GM13976 (cell line): ENCODE results near the gene VSIG2.

ENCODE experiments used
- DNase-seq: peaks from one replicate; pipeline ENCODE4 v3.0.0; 2012; ENCODE audit warnings: low spot score
- in situ Hi-C: fragments of 300-500 bp; cut with MboI; formaldehyde crosslinking; loops from one replicate; pipeline ENCODE4 v1.12.0; 2022; ENCODE audit warnings: low sequenced_read_pairs, mixed read lengths, inconsistent platforms; ENCODE audit not compliant: unreplicated experiment
- TF ChIP-seq, protein P1 (sequence below): IDR thresholded peaks from 2 replicates; pipeline ENCODE4 v1.5.1; 2012; ENCODE audit warnings: borderline replicate concordance, mild to moderate bottlenecking; ENCODE audit not compliant: insufficient read depth; ENCODE audit errors: extremely low read depth, missing control alignments, control extremely low read depth

The VSIG2 gene

DNA sequence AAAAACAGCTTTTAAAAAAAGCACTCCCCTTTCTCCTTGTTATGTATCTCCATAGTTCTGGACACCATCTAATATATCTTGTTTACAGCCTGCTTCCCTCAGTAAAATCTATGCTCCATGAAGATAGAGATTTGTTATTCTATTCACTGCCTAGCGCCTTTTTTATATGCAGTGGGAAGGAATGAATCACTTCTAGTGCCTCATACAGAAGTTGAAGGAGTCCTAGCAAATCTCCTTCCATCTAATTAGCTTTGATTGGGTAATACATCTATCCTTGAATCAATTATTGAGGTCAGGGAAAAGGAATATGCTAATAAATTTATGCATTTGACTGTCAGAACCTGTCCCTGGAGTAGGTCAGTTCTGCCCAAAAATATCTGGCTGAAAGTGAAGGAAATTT is 52.5 kb downstream of the VSIG2 start:
- in situ Hi-C loops: no loop called here
- no peak for DNase-seq
- TF ChIP-seq, protein P1, sequence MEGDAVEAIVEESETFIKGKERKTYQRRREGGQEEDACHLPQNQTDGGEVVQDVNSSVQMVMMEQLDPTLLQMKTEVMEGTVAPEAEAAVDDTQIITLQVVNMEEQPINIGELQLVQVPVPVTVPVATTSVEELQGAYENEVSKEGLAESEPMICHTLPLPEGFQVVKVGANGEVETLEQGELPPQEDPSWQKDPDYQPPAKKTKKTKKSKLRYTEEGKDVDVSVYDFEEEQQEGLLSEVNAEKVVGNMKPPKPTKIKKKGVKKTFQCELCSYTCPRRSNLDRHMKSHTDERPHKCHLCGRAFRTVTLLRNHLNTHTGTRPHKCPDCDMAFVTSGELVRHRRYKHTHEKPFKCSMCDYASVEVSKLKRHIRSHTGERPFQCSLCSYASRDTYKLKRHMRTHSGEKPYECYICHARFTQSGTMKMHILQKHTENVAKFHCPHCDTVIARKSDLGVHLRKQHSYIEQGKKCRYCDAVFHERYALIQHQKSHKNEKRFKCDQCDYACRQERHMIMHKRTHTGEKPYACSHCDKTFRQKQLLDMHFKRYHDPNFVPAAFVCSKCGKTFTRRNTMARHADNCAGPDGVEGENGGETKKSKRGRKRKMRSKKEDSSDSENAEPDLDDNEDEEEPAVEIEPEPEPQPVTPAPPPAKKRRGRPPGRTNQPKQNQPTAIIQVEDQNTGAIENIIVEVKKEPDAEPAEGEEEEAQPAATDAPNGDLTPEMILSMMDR: no peak
